Testis (tissue), 2 donors: Measurements from ENCODE around the gene RANBP3.

Experiments
- CTCF ChIP-seq, 3 experiments: fragments of 450-650 bp in 2 of 3; fragments of 200-600 bp in 1 of 3; sonication (generic) in 1 of 3; IDR thresholded peaks; one replicate each; pipeline ENCODE4 v1.5.1; 2016 to 2019; ENCODE audit warnings: antibody characterized with exemption in 3 of 3, mild to moderate bottlenecking in 2 of 3, moderate library complexity in 1 of 3
- POLR2A ChIP-seq: fragments of 450-650 bp; IDR thresholded peaks from one replicate; pipeline ENCODE4 v1.6.1; 2017; ENCODE audit warnings: antibody characterized with exemption, mild to moderate bottlenecking, moderate library complexity

- no peak for TF ChIP-seq CTCF (IDR thresholded peaks at IDR 0.05)
- TF ChIP-seq POLR2A, result no peak
These were observed 62.8 kb downstream of the RANBP3 start for GRCh38 chr19:5914946-5915781.
